Activated CD8-positive, alpha-beta T cell treated with anti-CD3 and anti-CD28 coated beads for 36 hours (primary cell): ENCODE results near the gene PNCK. TPM values are rescaled to one million over a fixed set of nuclear protein-coding genes. Genes with fewer than 3 reads are reported as not detected.
"Not testable (repeated sequence)": the region's sequence is repeated elsewhere in the genome, so short reads cannot be mapped to it uniquely, and the experiment has no call there.

Experiments used
- ATAC-seq: fragments of 200-7000 bp; cut with Tn5 transposase; one replicate; pipeline ENCODE4 v1.10.0; 2021; ENCODE audit warnings: mild to moderate bottlenecking, moderate library complexity
- CTCF ChIA-PET: fragments of 350-600 bp; sonication (Branson Sonifier 250); formaldehyde crosslinking; loops from one replicate; lab custom pipeline; 2021; ENCODE audit warnings: antibody characterized with exemption; lab: Charles Lee
- POLR2A ChIA-PET: fragments of 350-600 bp; sonication (Branson Sonifier 250); formaldehyde crosslinking; loops from one replicate; lab custom pipeline; 2021; ENCODE audit warnings: antibody characterized with exemption; lab: Charles Lee
- DNase-seq: peaks from one replicate; pipeline ENCODE4 v3.0.0-alpha.2; 2020
- H3K27ac Mint-ChIP-seq: one replicate; pipeline ENCODE4 v1.8.0; 2021; ENCODE audit warnings: mild to moderate bottlenecking, mixed read lengths
- H3K27me3 Mint-ChIP-seq: one replicate; pipeline ENCODE4 v1.8.0; 2021; ENCODE audit warnings: mixed read lengths
- H3K36me3 Mint-ChIP-seq: one replicate; pipeline ENCODE4 v1.8.0; 2021; ENCODE audit warnings: low read depth, mixed read lengths
- H3K4me1 Mint-ChIP-seq: one replicate; pipeline ENCODE4 v1.8.0; 2021; ENCODE audit warnings: low read depth, mixed read lengths
- H3K4me3 Mint-ChIP-seq: one replicate; pipeline ENCODE4 v1.8.0; 2021; ENCODE audit warnings: mild to moderate bottlenecking, moderate library complexity, mixed read lengths
- H3K9me3 Mint-ChIP-seq: one replicate; pipeline ENCODE4 v1.8.0; 2021; ENCODE audit warnings: mixed read lengths
- intact Hi-C: fragments of 100-400 bp; cut with micrococcal nuclease; formaldehyde crosslinking; loops from one replicate; pipeline ENCODE4 v1.10.0; 2022
- total RNA-seq, 2 experiments: library from RNA; stranded (reverse); gene quantifications; one replicate each; pipeline ENCODE4 v1.2.3, GENCODE V29; 2021
- TF ChIP-seq, protein P1 (sequence below): fragments of 200-600 bp; IDR thresholded peaks from one replicate; pipeline ENCODE4 v1.8.0; 2022; ENCODE audit warnings: antibody characterized with exemption, mild to moderate bottlenecking

The PNCK gene
- total RNA-seq, 2 experiments from 2014 or later, result 0.70 to 1.1 TPM

DNA sequence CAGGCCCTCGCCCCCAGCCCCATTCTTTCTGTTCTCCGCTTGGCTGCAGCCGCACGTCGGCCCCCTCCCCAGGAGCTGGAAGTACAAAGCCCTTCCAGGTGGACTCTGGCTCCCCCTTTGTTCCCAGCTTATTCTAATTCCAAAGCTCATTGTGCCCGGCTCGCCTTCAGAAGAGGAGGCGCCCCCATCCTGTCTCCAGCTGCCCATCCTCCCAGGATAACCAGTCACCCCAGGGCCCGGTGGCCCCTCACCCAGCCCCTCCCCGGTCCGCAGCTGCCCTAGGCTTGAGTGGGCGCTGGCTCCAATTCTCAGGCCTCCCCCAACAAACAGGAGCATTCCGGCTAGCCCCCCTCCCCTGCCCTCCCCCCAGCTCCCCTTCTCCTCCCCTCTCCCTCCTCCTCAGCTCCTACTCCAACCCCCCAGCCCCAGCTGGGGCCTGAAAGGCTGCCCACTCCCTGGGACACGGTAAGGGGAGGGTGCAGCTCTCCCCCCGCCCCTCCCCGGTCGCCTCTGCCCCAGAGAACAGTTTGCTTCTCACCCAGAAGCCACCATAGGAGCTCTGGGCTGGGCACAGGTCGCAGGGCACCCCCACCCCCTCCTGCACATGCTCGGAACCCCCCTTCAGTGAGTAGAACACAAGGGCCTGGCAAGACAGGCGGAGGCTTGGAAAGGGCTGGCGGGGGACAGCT is 11.0 kb upstream of the PNCK start:
- no peaks in the 10 kb centered on the region for H3K9me3 Mint-ChIP-seq
- POLR2A ChIA-PET, result no interaction called here
- H3K36me3 Mint-ChIP-seq, result no peaks in the 10 kb centered on the region
- H3K4me1 Mint-ChIP-seq, result no peaks in the 10 kb centered on the region
- no peak overlapping the region for H3K27ac Mint-ChIP-seq
- TF ChIP-seq, protein P1, sequence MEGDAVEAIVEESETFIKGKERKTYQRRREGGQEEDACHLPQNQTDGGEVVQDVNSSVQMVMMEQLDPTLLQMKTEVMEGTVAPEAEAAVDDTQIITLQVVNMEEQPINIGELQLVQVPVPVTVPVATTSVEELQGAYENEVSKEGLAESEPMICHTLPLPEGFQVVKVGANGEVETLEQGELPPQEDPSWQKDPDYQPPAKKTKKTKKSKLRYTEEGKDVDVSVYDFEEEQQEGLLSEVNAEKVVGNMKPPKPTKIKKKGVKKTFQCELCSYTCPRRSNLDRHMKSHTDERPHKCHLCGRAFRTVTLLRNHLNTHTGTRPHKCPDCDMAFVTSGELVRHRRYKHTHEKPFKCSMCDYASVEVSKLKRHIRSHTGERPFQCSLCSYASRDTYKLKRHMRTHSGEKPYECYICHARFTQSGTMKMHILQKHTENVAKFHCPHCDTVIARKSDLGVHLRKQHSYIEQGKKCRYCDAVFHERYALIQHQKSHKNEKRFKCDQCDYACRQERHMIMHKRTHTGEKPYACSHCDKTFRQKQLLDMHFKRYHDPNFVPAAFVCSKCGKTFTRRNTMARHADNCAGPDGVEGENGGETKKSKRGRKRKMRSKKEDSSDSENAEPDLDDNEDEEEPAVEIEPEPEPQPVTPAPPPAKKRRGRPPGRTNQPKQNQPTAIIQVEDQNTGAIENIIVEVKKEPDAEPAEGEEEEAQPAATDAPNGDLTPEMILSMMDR, result no peak
- CTCF ChIA-PET, result interaction anchor here (0.9 to 2.1 kb wide), 3 partner anchors 17 to 145 kb away, joined by 3 to 7 read pairs (median 4); no protein-coding TSS in a partner anchor
- no peak overlapping the region for H3K4me3 Mint-ChIP-seq
- intact Hi-C loops, result no loop called here
- ATAC-seq (no peak), DNase-seq (no peak)
- H3K27me3 Mint-ChIP-seq, result peaks cover 6% of the 10 kb centered on the region

DNA sequence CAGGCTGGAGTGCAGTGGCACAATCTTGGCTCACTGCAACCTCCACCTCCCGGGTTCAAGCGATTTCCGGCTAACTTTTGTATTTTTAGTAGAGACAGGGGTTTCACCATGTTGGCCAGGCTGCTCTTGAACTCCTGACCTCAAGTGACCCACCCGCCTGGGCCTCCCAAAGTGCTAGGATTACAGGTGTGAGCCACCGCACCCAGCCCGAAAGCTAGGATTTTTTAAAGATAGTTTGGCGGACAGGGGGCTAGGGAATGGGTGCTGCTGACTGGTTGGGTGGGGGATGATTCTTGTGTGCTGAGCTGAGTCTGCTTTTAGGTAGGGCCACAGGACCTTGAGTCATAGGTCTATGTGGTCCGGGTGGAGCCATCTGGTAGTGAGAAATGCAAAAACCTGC is 9.9 kb upstream of the PNCK start:
- H3K36me3 Mint-ChIP-seq, H3K9me3 Mint-ChIP-seq, H3K27ac Mint-ChIP-seq, H3K4me3 Mint-ChIP-seq, intact Hi-C loops, DNase-seq, H3K4me1 Mint-ChIP-seq, POLR2A ChIA-PET, H3K27me3 Mint-ChIP-seq, ATAC-seq: not testable (repeated sequence)
- CTCF ChIA-PET, result interaction anchor here (0.9 to 2.1 kb wide), 2 partner anchors 15 to 144 kb away, joined by 3 to 7 read pairs; no protein-coding TSS in a partner anchor

DNA sequence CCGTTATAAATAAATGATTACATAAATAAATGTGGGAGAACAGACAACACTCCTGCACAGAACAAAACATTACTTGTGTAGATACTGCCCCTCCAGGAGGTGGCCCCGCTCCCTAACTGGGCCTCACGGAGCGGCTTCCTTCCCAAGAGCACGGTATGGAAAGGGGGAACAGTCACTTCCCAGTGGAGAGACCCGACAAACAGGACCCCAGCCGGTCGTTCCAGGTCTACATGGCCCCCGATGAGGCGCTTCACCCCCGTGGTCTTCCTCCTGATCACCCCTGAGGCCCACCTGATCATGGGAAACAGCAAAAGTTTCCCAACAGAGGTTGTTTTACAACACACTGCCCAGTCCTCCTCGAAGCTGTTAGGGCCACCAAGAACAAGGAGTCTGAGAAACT is 7.6 kb upstream of the PNCK start:
- Mint-ChIP-seq H3K9me3 (no peaks in the 10 kb centered on the region), H3K27me3 (peaks cover 5% of the 10 kb centered on the region), H3K27ac (no peak overlapping the region), H3K36me3 (no peaks in the 10 kb centered on the region), H3K4me1 (no peaks in the 10 kb centered on the region), H3K4me3 (no peak overlapping the region)
- DNase-seq (no peak), ATAC-seq (no peak)
- TF ChIP-seq, protein P1, result no peak
- intact Hi-C loops, result no loop called here
- ChIA-PET CTCF (no interaction called here), POLR2A (no interaction called here)

DNA sequence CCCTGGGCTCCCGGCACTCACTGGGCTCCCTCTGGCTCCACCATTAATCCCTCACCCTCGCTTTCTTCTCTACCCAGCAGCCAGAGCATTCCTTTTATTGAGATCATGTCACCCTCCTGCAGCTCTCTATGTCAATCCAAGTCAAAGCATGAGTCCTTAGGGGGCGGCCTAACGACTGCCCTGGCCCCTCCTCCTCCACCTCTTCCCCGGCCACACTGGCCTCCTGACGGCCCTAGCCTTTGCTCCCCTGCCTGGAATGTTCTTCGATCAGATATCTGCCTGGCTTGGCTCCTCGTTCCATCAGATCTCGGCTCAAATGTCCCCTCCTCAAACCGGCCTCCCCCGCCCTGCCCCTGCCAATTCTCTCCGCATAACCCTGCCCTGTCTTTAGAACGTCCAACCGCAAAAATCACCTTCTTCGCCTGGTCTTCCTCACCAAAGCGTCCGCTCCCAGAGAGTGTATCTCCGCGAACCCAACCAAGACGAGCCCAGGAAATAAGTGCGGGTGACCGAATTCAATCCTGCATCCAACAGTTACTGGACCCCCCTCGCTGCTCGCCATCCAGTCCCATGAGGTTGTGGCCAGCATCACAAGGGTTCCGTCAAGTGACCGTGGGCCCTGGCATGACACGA is 722 bp upstream of the PNCK start:
- Mint-ChIP-seq H3K9me3 (no peaks in the 10 kb centered on the region), H3K27me3 (peaks cover 21% of the 10 kb centered on the region), H3K4me3 (no peak overlapping the region), H3K4me1 (peaks cover 2% of the 10 kb centered on the region), H3K36me3 (no peaks in the 10 kb centered on the region), H3K27ac (no peak overlapping the region)
- intact Hi-C loops, result no loop called here
- CTCF ChIA-PET, result interaction anchor here (1.0 kb wide), 1 partner anchor 119 kb away, joined by 3 read pairs; no protein-coding TSS in a partner anchor
- POLR2A ChIA-PET, result interaction anchor here (0.6 kb wide), 1 partner anchor 18 kb away, joined by 3 read pairs; no protein-coding TSS in a partner anchor
- ATAC-seq, result no peak
- TF ChIP-seq, protein P1, result no peak
- no peak for DNase-seq

DNA sequence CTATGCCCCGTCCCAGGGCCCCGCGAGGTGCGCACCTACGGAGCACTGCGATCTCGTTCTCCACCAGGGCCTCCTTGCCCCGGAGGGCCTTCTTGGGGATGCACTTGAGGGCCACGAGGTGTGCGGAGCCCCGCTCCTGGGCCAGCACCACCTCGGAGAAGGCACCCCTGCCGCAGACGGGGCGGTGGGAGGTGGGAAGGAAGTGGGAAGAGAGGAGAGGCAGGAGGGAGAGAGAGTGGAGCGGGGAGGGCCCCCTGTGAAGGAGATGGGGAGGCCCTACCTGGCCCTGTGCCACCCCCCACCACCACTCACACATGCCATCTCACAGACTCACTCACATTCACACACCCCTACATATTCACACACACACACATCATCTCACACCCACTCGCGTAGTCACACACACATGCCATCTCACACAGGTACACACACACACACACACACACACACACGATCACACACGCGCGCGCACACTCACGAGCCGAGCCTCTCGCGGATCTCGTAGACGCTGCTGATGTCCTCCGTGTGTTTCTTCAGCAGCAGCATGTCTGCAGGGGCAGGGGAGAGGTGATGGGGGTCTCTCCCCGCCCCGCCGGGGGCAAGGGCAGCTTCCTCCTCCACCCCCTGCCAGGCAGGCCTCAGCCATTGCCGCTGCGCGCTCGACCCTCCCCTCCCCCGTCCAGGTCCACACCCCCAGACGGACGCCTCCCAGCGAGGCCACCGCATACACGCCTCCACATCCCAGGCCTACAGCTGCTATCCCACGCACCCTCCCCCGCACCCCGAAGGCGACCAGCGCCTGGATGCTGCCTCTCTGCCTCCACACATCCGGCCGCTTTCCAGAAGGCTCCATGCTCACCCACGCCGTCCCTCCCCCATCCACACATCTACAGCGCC is 834 bp downstream of the PNCK start:
- intact Hi-C loops, result no loop called here
- no peak overlapping the region for H3K27ac Mint-ChIP-seq
- TF ChIP-seq, protein P1, result no peak
- no peak overlapping the region for H3K4me3 Mint-ChIP-seq
- H3K36me3 Mint-ChIP-seq, result no peaks in the 10 kb centered on the region
- ATAC-seq (no peak), DNase-seq (no peak)
- ChIA-PET POLR2A (no interaction called here), CTCF (no interaction called here)
- peaks cover 19% of the 10 kb centered on the region for H3K27me3 Mint-ChIP-seq
- no peaks in the 10 kb centered on the region for H3K9me3 Mint-ChIP-seq
- H3K4me1 Mint-ChIP-seq, result peaks cover 2% of the 10 kb centered on the region
